Measurements from ENCODE around the gene RASAL2. TPM values are rescaled to one million over a fixed set of nuclear protein-coding genes. Genes with fewer than 3 reads are reported as not detected.

The RASAL2 gene
- total RNA-seq, 1 donor from 2014 or later = 19.2 TPM

DNA sequence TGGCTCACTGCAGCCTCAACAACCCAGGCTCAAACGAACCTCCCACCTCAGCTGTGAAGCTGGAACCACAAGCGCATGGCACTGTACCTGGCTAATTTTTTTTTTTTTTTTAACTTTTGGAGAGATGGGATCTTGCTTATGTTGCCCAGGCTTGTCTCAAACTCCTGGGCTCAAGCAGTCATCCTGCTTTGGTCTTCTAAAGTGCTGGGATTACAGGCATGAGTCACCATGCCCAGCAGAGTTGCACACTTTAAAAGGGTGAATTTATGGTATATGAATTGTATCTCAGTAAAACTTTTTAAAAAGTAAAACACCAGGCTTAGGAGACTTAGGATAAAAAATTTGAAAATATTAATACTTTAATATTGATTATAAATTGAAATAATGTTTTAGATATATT is 303.8 kb downstream of the RASAL2 start:
- ATAC-seq = peak; percentile 82

DNA sequence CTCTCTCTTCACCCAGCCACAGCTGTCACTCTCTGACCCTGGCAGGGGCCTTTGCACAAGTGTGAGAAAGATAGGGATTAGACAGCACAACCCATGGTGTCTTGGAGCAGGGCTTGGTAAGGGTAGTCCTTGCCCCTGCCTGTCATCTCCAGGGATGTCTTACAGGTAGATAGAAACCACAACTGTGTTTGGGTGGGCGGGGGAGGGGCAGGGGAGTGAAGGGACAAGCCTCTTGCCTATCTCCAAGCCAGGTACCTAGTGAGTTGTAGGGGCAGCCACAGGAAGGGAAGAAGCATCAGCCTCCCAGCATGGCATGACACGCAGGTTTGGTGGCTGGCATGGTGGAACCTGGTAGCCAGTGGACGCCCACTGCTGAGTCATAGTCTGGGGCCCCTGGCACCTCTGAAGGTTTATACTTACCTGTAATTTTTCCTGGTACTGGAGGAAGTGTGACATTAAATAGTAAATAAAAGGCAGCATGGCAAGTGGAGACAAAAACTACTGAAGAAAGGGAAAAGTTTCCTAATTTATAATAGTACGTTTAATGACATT is 305.3 kb downstream of the RASAL2 start:
- peak; percentile 94 for ATAC-seq

DNA sequence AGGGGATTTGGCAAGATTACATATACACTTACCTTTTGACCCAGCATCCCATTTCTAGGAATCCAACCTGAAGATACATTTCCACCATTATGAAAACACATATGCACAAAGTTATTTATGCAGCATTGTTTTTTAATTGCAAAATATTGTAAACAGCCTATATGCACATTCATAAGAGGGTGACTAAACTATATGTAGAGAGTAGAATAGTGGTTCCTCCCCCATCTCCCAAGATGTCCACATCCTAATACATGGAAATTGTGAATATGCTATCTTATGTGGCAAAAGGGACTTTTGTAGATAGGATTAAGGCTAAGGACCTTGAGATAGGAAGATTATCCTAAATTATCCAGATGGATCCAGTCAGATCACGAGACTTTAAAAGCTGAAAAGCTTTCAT is 311.2 kb downstream of the RASAL2 start:
- no peak for ATAC-seq

DNA sequence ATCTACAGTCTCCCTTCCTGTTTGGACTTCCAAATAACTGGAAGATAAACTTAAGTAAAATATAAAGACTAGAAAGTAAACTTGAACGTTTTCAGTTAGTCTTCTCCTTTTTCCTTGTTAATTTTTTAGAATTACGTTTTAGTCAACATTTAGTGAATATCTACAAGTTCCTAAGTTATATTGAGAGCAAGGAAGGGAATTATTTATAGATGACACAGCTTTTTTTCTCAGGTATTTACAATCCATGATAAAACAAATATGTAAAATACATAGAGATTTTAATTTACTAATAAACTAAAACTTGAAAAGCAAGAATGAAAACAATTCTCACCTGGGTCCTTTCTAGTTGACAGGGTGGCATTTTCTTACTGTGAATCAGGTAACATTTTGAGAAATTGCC is 313.3 kb downstream of the RASAL2 start:
- ATAC-seq = no peak

DNA sequence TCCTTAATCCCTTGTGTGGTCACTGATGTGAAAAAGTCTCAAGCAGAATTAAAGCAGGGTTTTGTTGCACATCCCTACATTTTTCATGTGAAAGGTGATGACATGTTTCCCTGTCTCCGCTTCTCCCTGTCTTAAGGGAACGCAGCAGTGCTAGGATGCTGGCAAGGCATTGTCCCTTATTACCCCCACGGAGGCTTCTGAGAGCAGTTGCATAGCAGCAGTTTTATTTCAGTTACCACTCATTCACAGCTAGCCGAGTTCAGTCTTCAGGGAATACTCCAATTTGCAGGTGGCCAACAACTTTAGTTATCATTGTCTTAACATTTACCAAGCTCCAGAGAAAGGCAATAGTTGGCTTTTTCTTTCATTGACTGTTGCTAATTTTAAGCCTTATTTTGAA is 313.8 kb downstream of the RASAL2 start:
- no peak for ATAC-seq

DNA sequence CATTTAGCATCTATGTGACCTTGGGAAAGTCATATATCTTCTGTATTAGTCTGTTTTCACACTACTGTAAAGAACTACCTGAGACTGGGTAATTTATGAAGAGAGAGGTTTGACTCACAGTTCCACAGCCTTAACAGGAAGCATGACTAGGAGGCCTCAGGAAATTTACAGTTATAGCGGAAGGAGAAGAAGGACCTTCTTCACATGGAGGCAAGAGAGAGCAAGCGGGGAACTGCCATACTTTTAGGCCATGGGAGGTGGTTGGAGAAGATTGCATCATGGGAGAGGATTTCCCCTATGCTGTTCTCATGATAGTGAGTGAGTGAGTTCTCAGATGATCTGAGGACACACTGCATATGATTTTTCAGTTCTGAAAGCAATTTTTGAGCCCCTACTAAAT is 315.0 kb downstream of the RASAL2 start:
- peak; percentile 71 for ATAC-seq

DNA sequence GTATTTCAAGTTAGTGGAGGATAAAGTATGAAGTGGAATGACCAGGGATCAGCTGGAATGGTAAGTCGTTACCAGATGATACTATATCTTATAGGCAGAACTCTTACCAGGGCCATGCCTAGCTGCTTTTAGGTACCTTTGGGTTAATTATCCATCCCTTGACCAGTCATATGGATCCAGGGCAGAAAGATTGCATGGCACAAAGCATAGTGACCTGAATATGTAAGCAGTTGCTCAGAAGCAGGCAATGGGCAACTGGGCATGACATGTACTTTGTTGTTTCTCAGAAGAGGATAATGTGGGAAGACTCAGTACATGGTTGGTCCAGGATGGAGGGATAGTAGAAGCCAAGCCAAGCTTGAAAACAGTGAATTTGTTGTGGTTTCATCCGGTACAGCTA is 315.6 kb downstream of the RASAL2 start:
- no peak for ATAC-seq

DNA sequence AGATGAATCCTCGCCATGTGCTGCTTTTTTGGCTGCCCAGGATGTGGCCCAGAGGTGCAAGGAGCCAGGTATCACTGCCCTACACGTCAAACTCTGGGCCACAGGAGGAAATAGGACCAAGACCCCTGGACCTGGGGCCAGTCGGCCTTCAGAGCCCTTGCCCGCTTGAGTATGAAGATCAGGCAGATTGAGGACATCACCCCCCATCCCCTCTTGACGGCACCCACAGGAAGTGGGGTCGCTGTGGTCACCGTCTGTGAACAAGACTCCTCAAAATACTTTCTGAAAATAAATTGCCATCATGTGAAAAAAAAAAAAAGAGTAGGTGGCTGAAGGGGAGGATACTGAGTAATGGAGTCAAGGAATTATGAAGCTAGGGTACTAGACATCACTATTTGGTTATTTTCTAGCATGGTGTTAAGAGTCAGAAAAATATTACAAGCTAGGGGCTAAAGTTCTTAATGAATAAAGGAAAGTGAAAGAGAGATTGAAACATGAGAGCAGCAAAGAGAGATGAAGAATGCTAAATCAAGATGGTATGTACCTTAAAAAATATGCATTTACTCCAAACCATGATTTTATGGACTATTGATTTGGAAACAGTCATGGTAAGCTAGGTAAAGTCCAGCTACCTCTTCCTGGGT is 318.0 kb downstream of the RASAL2 start:
- ATAC-seq = no peak

DNA sequence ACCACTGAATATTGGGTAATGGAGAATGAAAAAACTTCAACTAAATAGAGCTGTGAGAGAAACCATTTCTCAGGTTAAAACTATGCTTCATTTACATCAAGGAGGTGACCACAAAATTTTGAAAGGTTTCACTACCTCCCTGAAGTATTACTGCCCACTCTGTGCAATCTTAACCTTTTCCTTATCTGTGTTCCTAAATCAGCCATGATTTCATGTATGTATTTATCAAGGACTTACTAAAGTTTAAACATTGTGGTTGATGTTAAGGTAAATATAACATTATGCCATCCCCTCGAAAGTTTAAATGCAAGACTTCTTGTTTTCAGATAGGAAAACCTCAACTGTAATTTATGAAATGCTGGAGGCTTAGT is 318.5 kb downstream of the RASAL2 start:
- ATAC-seq = no peak

DNA sequence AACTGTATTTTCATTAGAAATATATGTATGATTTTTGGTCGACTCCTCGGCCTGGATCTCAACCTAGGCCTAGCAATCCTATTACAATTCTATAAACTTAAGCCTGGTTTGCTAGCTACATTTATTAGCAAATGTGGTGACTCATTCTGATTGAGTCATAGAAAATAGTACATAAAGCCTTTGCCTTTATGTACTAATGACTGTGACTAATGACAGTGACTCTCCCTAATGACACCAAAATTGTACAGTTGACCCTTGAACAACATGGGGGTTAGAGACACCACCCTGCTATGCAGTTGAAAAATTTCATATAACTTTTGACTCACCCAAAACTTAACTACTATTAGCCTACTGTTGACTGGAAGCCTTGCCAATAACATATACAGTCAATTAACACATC is 324.0 kb downstream of the RASAL2 start:
- peak; percentile 99 for ATAC-seq

DNA sequence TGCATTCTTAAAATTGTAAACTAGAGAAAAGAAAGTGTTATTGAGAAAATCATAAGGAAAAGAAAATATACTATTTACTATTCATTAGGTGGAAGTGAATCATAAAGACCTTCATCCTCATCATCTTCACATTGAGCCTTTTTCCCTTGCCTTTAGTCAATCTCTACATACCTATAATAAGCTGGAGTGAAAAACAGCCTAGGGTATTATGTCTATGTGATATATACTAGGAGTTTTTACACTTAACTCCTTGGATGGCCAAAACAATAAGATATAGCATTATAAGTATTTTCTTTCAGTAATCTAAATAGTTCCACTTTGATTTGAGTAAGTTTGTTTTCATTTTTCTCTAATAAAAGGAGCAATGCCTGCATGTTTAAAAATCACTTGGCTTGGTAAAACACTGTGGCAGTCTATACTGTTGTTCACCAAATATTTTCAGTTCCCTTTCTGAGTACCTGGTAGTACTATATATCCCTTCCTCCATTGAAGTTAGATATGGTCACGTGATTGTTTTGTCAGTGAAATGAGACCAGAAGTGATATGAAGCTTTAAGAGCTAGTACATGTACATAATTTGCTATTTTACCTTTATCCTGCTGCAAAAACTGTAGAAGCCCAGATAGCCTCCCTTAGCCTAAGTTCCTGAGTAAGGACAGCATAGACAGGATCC is 324.5 kb downstream of the RASAL2 start:
- no peak for ATAC-seq

DNA sequence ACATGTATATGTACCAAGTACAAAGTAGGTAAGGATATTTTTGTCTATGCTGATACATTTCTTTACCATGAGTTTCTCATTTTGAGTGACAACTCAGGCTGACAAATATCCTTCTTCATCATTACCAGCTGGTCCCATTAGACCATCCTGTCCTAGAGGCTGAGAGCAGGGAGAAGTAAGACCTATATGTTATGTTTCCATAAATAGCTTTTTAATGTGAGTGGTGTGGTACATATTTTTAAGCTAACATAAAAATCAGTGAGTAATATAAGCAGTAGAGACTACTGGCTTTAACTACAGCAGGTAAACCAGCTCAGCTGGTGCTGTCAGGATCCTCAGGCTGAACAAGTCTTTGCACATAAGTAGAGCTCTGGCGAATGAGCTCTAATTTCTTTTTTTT is 340.5 kb downstream of the RASAL2 start:
- ATAC-seq = peak; percentile 96

DNA sequence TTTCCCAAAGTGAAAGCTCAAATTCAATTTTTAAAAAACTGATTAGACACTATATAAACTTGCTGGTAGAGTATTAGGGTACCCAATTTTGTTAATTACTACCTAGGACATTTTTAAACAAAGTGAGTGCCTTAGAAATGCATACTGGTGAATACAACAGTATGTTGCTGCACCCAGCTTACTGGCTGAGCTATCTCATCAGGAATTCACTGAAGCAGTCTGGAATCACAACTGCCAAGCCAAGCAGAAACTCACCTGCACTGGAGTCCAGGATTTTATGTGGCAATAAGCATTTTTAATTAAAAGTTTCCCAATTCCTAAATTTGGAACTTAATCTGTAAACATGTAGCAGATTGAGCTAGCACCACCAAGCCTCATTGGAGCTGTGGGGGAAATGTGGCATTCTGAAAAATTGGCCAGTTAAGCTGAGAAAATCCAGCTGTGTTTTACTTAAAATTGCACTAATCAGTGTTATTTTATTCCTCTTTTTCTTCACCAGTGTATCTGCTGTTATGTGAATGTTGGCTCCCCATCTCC is 341.1 kb downstream of the RASAL2 start:
- ATAC-seq = peak; percentile 60

DNA sequence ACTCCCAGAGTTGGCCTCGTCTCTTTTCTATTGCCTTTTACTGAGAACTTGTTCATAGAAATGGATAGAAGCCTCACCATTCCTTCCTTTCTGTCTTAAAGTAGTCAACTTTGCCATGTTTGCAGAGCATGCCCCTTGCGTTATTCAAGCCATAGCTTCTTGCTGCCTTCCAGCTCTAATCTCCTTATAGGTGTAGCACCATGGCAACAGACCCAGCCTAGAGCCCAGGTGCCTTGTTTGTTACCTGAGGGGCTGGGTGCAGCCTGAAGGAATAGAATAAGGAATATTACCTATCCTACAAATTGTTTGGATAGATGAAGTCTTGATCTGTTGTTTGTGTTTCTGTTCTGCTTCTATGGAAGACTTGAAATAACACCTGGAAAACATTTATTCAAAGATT is 343.0 kb downstream of the RASAL2 start:
- ATAC-seq = no peak

DNA sequence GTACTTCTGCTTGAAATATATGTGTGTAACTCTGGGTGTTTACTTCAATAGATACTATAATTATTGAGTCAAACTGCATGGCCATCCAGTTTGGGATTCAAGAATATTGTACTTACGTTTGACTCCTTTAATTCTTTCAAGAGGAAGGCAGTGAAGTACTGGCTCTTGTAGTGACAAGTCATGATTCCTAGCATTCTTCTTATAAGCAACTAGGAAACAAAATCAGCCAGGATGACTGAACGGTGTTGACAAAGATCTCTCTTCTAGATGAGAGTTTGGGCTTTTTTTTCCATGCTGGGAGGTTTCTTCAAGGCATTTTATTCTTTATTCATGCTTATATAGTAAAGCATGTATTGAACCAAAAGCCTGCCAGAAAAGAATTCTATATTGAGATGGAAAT is 344.5 kb downstream of the RASAL2 start:
- ATAC-seq = no peak

DNA sequence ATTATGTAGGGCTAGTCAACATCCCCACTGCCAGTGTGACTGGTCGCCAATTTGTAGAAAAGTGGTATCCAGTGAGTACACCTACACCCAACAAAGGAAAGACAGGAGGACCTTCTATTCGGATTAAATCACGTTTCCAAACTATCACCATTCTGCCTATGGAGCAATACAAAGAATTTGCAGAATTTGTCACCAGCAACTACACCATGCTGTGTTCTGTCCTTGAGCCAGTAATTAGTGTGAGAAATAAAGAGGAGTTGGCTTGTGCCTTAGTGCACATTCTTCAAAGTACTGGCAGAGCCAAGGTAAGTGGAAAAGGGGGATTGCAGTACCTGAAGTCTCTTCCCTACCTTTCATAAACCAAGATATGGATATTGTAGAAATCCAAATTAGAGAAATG is 349.0 kb downstream of the RASAL2 start:
- no peak for ATAC-seq

DNA sequence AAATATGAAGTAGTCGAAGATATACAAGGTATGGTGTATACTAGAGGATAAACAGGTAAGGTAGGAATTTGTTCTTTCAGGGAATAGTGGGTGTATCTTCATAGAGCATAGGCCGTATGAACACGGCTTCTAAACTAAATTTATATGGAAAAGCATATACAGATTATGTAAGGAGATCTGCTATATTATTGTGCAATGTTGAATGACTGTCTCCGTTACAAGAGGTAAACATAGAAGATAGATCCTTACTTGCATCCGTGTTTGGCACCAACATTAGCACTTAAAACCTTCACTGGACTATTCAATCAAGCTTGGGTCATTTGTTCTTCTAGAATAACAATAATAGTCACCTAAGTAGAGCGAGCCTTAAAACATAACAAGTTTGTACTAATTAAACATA is 357.0 kb downstream of the RASAL2 start:
- no peak for ATAC-seq

DNA sequence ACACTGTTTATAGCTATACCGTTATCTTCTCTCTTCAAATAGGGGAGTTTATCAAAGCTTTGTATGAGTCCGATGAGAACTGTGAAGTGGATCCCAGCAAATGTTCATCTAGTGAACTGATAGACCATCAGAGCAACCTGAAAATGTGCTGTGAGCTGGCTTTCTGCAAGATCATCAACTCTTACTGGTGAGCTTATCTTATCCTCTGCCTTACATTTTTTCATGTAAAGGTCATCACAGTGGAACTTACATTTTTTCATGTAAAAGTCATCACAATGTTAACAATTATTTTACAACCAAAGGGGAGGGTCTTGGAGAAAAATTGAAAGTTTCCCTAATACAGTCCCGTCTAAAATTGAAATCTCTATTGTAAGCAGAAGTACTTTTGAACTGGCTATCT is 357.6 kb downstream of the RASAL2 start:
- ATAC-seq = no peak

DNA sequence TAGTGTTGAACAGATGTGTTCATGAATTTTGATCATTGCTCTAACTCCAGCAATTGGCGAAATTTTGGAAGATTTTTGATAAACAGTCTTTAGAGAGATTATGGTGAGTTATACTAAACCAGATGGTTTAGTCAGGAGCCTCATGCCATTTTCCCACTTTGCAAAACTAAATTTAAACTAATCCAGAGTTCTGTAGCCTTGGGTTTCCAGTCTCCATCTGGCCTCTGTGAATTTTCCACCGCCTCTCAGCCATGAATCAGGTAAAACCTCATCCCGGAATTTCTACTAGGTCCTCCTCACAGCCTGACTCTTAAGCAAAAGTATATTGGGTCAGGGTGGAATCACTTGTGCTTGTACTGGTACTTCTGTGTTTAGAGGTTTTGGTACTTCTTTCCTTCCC is 358.1 kb downstream of the RASAL2 start:
- ATAC-seq = no peak

DNA sequence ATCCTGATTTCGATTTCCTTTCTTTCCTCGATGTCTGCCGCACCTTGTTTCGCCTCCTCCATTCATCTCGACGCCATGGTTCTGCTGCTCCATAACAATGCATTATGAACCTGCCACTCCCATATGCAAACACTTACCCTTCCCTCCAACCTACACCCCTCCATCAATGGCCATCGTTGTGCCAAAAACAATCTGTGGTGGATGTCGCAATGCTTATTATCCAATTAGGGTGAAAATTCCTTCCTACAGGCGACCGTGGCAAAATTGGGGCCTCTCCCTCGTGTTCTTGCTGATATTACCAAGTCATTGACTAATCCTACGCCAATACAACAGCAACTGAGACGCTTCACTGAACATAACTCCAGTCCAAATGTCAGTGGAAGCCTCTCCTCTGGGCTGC is 362.6 kb downstream of the RASAL2 start:
- no peak for ATAC-seq

DNA sequence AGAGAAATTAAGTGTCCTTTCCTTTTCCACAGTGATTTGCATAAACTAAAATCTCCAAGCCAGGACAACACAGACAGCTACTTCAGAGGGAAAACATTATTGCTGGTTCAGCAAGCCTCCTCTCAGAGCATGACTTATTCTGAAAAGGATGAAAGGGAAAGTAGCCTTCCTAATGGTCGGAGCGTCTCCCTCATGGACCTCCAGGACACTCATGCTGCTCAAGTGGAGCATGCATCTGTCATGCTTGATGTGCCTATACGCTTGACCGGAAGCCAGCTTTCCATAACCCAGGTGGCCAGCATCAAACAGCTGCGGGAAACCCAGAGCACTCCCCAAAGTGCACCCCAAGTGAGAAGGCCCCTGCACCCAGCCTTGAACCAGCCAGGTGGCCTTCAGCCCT is 363.7 kb downstream of the RASAL2 start:
- ATAC-seq = no peak

DNA sequence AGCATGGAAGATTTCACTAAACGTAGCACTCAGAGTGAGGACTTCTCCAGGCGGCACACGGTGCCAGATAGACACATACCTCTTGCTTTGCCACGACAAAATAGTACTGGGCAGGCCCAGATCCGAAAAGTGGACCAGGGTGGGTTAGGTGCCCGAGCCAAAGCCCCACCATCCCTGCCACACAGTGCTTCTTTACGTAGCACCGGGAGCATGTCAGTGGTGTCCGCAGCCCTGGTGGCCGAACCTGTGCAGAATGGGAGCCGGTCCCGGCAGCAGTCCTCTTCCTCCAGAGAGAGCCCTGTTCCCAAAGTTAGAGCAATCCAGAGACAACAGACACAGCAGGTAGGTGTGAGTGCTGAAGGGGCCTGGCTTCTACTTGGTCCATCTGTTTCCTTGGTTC is 364.3 kb downstream of the RASAL2 start:
- ATAC-seq = no peak

DNA sequence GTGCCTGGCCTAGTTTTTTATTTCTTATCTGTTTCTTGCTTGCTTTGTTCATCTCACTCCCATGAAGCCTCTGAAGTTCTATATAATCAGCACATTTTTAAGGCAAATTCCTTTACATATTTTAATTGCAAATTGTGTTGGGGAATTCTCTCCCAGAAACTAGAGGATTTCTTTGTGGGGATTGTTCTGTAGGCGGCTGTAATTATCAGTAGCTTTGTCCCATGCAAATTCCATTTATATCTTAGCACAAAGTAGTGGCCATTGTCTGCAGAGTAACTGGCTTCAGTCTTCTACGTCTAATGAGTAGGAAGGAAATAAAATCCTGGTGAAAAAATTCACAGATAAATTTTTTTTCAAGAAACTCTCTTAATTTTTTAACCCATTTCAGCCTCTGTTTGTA is 367.2 kb downstream of the RASAL2 start:
- no peak for ATAC-seq

DNA sequence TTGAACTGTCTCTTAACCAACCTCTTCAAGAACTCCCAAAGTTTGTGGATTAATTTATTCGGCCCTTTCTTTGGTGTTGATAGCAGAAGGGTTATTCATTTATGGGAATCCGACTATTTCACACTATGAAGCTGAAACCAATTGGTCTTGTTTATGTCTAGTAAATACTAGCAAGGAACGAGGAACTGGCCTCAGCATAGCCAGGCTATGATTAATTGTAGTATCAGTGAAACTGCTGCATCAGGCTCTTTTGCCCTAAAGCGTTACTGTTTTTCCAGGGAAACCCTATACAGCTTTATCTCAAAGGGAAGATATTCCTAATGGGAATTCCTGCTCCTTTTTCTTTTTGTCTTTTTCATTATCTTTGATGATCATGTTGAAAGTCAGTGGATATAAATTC is 367.8 kb downstream of the RASAL2 start:
- ATAC-seq = peak; percentile 56

Data from esophagus mucosa (tissue), 1 donor.